K562 (cell line): Measurements from ENCODE around the gene TSTD1. TPM values are rescaled to one million over a fixed set of nuclear protein-coding genes. Genes with fewer than 3 reads are reported as not detected.

Experiments
- ATAC-seq: fragments of 200-7000 bp; cut with Tn5 transposase; 3 replicates; pipeline ENCODE4 v1.9.1; 2020; ENCODE audit warnings: moderate library complexity
- BruUV-seq: library from RNA; stranded (reverse); fragments of 400-500 nt; replicated peaks from 2 replicates; lab custom pipeline; 2021; lab: Mats Ljungman, UMichigan
- CTCF ChIA-PET: fragments of 300-600 bp; formaldehyde crosslinking; extraction: SDS; loops from one replicate; lab custom pipeline; 2021; ENCODE audit warnings: low intra/inter-chr PET ratio; lab: Yijun Ruan, JAX
- POLR2A ChIA-PET: fragments of 300-600, 350-650 bp; sonication (Branson Sonifier 250); formaldehyde crosslinking; extraction: SDS; loops from one replicate; lab custom pipeline; 2021; ENCODE audit warnings: antibody characterized with exemption, inconsistent platforms; lab: Yijun Ruan, JAX
- DNase-seq, 4 experiments: peaks; one replicate each; pipeline versions ENCODE4 v3.0.0 to v3.0.0-alpha.2; 2011 to 2018; ENCODE audit warnings: low spot score in 3 of 4, mixed read lengths in 3 of 4; ENCODE audit errors: extremely low read depth in 1 of 4
- FAIRE-seq: peaks from 2 replicates; lab custom pipeline; 2011; peaks lifted over from hg19 to GRCh38; lab: Jason Lieb, UNC
- H2AFZ ChIP-seq: 2 replicates; pipeline ENCODE4 v1.6.0; 2011; ENCODE audit warnings: low read depth, low read length, control low read depth, inconsistent platforms
- H3K27ac ChIP-seq: fragments of 200-600 bp; 3 replicates; pipeline ENCODE4 v1.8.0; 2011; ENCODE audit warnings: low read depth, mild to moderate bottlenecking, control low read depth, inconsistent platforms, low read length, moderate library complexity, mixed read lengths; ENCODE audit errors: extremely low read depth
- H3K27me3 ChIP-seq, 2 experiments: fragments of 300-600 bp in 1 of 2; 2 replicates in 1 of 2; 3 replicates in 1 of 2; pipeline versions ENCODE4 v1.6.0 to v1.8.0; 2011; ENCODE audit warnings: inconsistent platforms in 2 of 2, low read length in 2 of 2, mild to moderate bottlenecking in 1 of 2, mixed read lengths in 1 of 2, moderate library complexity in 1 of 2; ENCODE audit not compliant: control insufficient read depth in 2 of 2, insufficient read depth in 2 of 2
- H3K36me3 ChIP-seq: fragments of 300-600 bp; 3 replicates; pipeline ENCODE4 v1.8.0; 2011; ENCODE audit warnings: mild to moderate bottlenecking, low read length, inconsistent platforms; ENCODE audit not compliant: control insufficient read depth, insufficient read depth
- H3K4me1 ChIP-seq, 2 experiments: fragments of 200-600 bp in 1 of 2; replicated peaks in 1 of 2; 2 replicates in 1 of 2; 3 replicates in 1 of 2; pipeline versions ENCODE4 v1.5.1 to v1.8.0; 2011; ENCODE audit warnings: inconsistent platforms in 2 of 2, low read length in 2 of 2, mild to moderate bottlenecking in 1 of 2, mixed read lengths in 1 of 2, moderate library complexity in 1 of 2; ENCODE audit not compliant: control insufficient read depth in 2 of 2, insufficient read depth in 2 of 2
- H3K4me2 ChIP-seq: 2 replicates; pipeline ENCODE4 v1.6.1; 2011; ENCODE audit warnings: low read length, control low read depth, inconsistent platforms, mixed read lengths; ENCODE audit not compliant: insufficient read depth
- H3K4me3 ChIP-seq: fragments of 200-600 bp; sonication (generic), shearing (Covaris generic); 2 replicates; pipeline ENCODE4 v1.5.1; 2016; ENCODE audit warnings: control low read depth, inconsistent platforms
- H3K79me2 ChIP-seq: fragments of 200-600 bp; 3 replicates; pipeline ENCODE4 v1.8.0; 2011; ENCODE audit warnings: low read length, inconsistent platforms; ENCODE audit not compliant: control insufficient read depth, insufficient read depth
- H3K9ac ChIP-seq, 2 experiments: 2 replicates each; pipeline versions ENCODE4 v1.6.0 to v1.6.1; 2011; ENCODE audit warnings: low read depth in 2 of 2, low read length in 2 of 2, control low read depth in 1 of 2, inconsistent platforms in 1 of 2, mild to moderate bottlenecking in 1 of 2, mixed read lengths in 1 of 2; ENCODE audit not compliant: insufficient read depth in 1 of 2
- H3K9me1 ChIP-seq: one replicate; pipeline ENCODE4 v1.6.0; 2011; ENCODE audit warnings: inconsistent platforms, mild to moderate bottlenecking, low read length, moderate library complexity; ENCODE audit not compliant: control insufficient read depth, insufficient read depth
- H3K9me3 ChIP-seq: replicated peaks from 2 replicates; pipeline ENCODE4 v1.5.1; 2011; ENCODE audit warnings: low read depth, low read length, inconsistent platforms; ENCODE audit not compliant: control insufficient read depth, insufficient read depth
- H4K20me1 ChIP-seq: replicated peaks from 2 replicates; pipeline ENCODE4 v1.6.1; 2011; ENCODE audit warnings: low read length, inconsistent platforms, mixed read lengths; ENCODE audit not compliant: control insufficient read depth, insufficient read depth
- BRCA1 ChIP-seq, 2 experiments: fragments of 450-650 bp in 1 of 2; sonication (generic) in 1 of 2; formaldehyde crosslinking in 1 of 2; IDR thresholded peaks; 2 replicates each; pipeline versions ENCODE4 v1.5.0 to v1.6.1; 2017 to 2020; ENCODE audit warnings: mild to moderate bottlenecking in 1 of 2, missing genetic modification reagents in 1 of 2
- CREB3 ChIP-seq: fragments of 450-650 bp; conservative IDR thresholded peaks from 2 replicates; pipeline ENCODE4 v1.6.1; 2016; ENCODE audit warnings: missing genetic modification characterization, low read depth, mild to moderate bottlenecking, missing compliant biosample characterization, moderate library complexity
- HDAC6 ChIP-seq: IDR thresholded peaks from 2 replicates; pipeline ENCODE4 v1.6.1; 2012; ENCODE audit warnings: low read depth, mild to moderate bottlenecking, control low read depth, inconsistent platforms, low read length, moderate library complexity
- MGA ChIP-seq: fragments of 450-650 bp; IDR thresholded peaks from 2 replicates; pipeline ENCODE4 v1.6.1; 2016; ENCODE audit warnings: mild to moderate bottlenecking, moderate library complexity
- RHOXF2B ChIP-seq: fragments of 250-450 bp; sonication (Bioruptor Pico); conservative IDR thresholded peaks from 2 replicates; pipeline ENCODE4 v1.5.1; 2021
- TCF15 ChIP-seq: fragments of 250-450 bp; sonication (Bioruptor Pico); IDR thresholded peaks from 2 replicates; pipeline ENCODE4 v1.8.0; 2022; ENCODE audit warnings: moderate library complexity, mild to moderate bottlenecking, inconsistent platforms
- ZNF280A ChIP-seq: fragments of 450-650 bp; IDR thresholded peaks from 2 replicates; pipeline ENCODE4 v1.6.1; 2018; ENCODE audit warnings: mild to moderate bottlenecking, low read depth; ENCODE audit not compliant: partially characterized antibody
- WGBS: fragments of 100-300 bp; shearing (Covaris generic); methylation state at CpG from one replicate; pipeline ENCODE4 v1.1.6; 2016; ENCODE audit warnings: low coverage, mixed read lengths; ENCODE audit not compliant: insufficient coverage; ENCODE audit errors: missing lambda C conversion rate; 5-methylcytosine and 5-hydroxymethylcytosine counted together
- in situ Hi-C: fragments of 300-500 bp; cut with MboI; formaldehyde crosslinking; loops from 4 replicates; pipeline ENCODE4 v1.15.0; 2018; ENCODE audit warnings: inconsistent platforms, mixed read lengths
- intact Hi-C: fragments of 100-400 bp; cut with micrococcal nuclease; formaldehyde crosslinking; loops from 2 replicates; pipeline ENCODE4 v1.14.2; 2022
- polyA plus RNA-seq, 8 experiments: library from polyadenylated mRNA; depleted of rRNA in 4 of 8; stranded (reverse) in 5 of 8; unstranded in 3 of 8; fragments of >200 nt; fragmentation: Nextera tagmentation in 2 of 8; fragmentation: Illumina TruSeq in 1 of 8; extraction: Ambion mirVana in 2 of 8; extraction: Trizol in 1 of 8; gene quantifications; 2 replicates each; pipeline versions ENCODE4 v1.2.1 to v1.2.3, GENCODE V29; 2011 to 2014; ENCODE audit warnings: inconsistent platforms in 1 of 8, missing spikeins in 1 of 8
- total RNA-seq, 7 experiments: library from RNA; depleted of rRNA in 6 of 7; stranded (reverse); fragments of >200 nt in 6 of 7; fragmentation: Illumina TruSeq in 2 of 7; extraction: Trizol in 2 of 7; gene quantifications; 2 replicates each; pipeline versions ENCODE4 v1.2.1 to v1.2.3, GENCODE V29; 2011 to 2021; ENCODE audit warnings: low replicate concordance in 1 of 7

Gene TSTD1
- total and polyA plus RNA-seq, 9 of the 15 experiments (the other 6 are each of a cell fraction or from before 2014, with no cell fraction given): 0.23 to 0.53 TPM; not detected in 7

- BruUV-seq: no TSS peak
- H3K4me2 ChIP-seq: no peak overlapping the region
- in situ Hi-C loops (loop anchor here (25.0 kb wide), 1 partner anchor 245 kb away; no protein-coding TSS in a partner anchor), intact Hi-C loops (no loop called here)
- CTCF ChIA-PET: no interaction called here
- H3K4me1 ChIP-seq: peaks cover 13 to 18% of the 10 kb centered on the region in 2 experiments; a peak in 4 of 5 replicates
- H4K20me1 ChIP-seq: no peaks in the 10 kb centered on the region
- DNase-seq: no peak
- POLR2A ChIA-PET: no interaction called here
- no peak overlapping the region for H3K9ac ChIP-seq
- H3K9me3 ChIP-seq: no peaks in the 10 kb centered on the region
- no peak overlapping the region; the same call in 1 of the 2 replicates for H2AFZ ChIP-seq
- no peak overlapping the region for H3K4me3 ChIP-seq
- H3K36me3 ChIP-seq: no peaks in the 10 kb centered on the region
- no peaks in the 10 kb centered on the region for H3K27me3 ChIP-seq
- H3K9me1 ChIP-seq: no peaks in the 10 kb centered on the region
- no peak overlapping the region for H3K27ac ChIP-seq
- H3K79me2 ChIP-seq: no peaks in the 10 kb centered on the region
- no peak for FAIRE-seq
- no peak for ATAC-seq
- 33% methylated on average over 2 of the region's 2 CpGs for WGBS
- no peak for TF ChIP-seq BRCA1 (IDR thresholded peaks at IDR 0.05)
- TF ChIP-seq BRCA1 (CRISPR knock-in tag; IDR thresholded peaks at IDR 0.05): no peak
- no peak for TF ChIP-seq CREB3
- TF ChIP-seq ZNF280A: no peak
- no peak for TF ChIP-seq TCF15 (CRISPR knock-in tag)
- TF ChIP-seq HDAC6: no peak
- TF ChIP-seq MGA: no peak
- TF ChIP-seq RHOXF2B (CRISPR knock-in tag): no peak
These were observed 43.7 kb upstream of the TSTD1 start for GRCh38 chr1:161082483-161082882.
